DND-41 (cell line): ENCODE results near the gene TBC1D22A.

ENCODE experiments used
- ATAC-seq: fragments of 200-7000 bp; cut with Tn5 transposase; 3 replicates; pipeline ENCODE4 v1.9.1; 2021; ENCODE audit warnings: low read depth; ENCODE audit not compliant: insufficient read depth
- DNase-seq: peaks from one replicate; pipeline ENCODE4 v3.0.0-alpha.2; 2020
- H2AFZ ChIP-seq: 2 replicates; pipeline ENCODE4 v1.6.0; 2012; ENCODE audit warnings: low read depth, low read length
- H3K27ac ChIP-seq: 2 replicates; pipeline ENCODE4 v1.5.1; 2012; ENCODE audit warnings: low read length, inconsistent platforms
- H3K27me3 ChIP-seq: fragments of 200-600 bp; sonication (generic); 2 replicates; pipeline ENCODE4 v1.6.0; 2012; ENCODE audit warnings: low read length, mild to moderate bottlenecking, inconsistent platforms; ENCODE audit not compliant: insufficient read depth, poor library complexity
- H3K36me3 ChIP-seq: 2 replicates; pipeline ENCODE4 v1.5.1; 2012; ENCODE audit warnings: low read length, inconsistent platforms; ENCODE audit not compliant: insufficient read depth
- H3K4me1 ChIP-seq: 2 replicates; pipeline ENCODE4 v1.5.1; 2012; ENCODE audit warnings: mild to moderate bottlenecking, low read length; ENCODE audit not compliant: insufficient read depth
- H3K4me2 ChIP-seq: 2 replicates; pipeline ENCODE4 v1.6.0; 2012; ENCODE audit warnings: mild to moderate bottlenecking, moderate library complexity, low read length, inconsistent platforms; ENCODE audit not compliant: insufficient read depth
- H3K4me3 ChIP-seq, 2 experiments: fragments of 200-600 bp in 1 of 2; shearing (Covaris generic) in 1 of 2; 2 replicates each; pipeline ENCODE4 v1.5.1; 2012 to 2016; ENCODE audit warnings: inconsistent platforms in 2 of 2, low read length in 2 of 2, mild to moderate bottlenecking in 2 of 2, low read depth in 1 of 2, moderate library complexity in 1 of 2
- H3K79me2 ChIP-seq: 2 replicates; pipeline ENCODE4 v1.6.0; 2012; ENCODE audit warnings: low read length, inconsistent platforms; ENCODE audit not compliant: insufficient read depth
- H3K9ac ChIP-seq: 2 replicates; pipeline ENCODE4 v1.6.0; 2012; ENCODE audit warnings: low read depth, mild to moderate bottlenecking, inconsistent platforms, low read length, moderate library complexity
- H3K9me3 ChIP-seq: 2 replicates; pipeline ENCODE4 v1.5.1; 2012; ENCODE audit warnings: low read length, moderate library complexity, mild to moderate bottlenecking, inconsistent platforms; ENCODE audit not compliant: insufficient read depth, severe bottlenecking
- H4K20me1 ChIP-seq: 2 replicates; pipeline ENCODE4 v1.6.0; 2012; ENCODE audit warnings: low read length; ENCODE audit not compliant: insufficient read depth
- CTCF ChIP-seq: IDR thresholded peaks from 2 replicates; pipeline ENCODE4 v1.5.1; 2012; ENCODE audit warnings: borderline replicate concordance, low read length, moderate library complexity, mild to moderate bottlenecking; ENCODE audit not compliant: poor library complexity, severe bottlenecking; ENCODE audit errors: extremely low read depth
- EZH2 ChIP-seq: IDR thresholded peaks from 3 replicates; pipeline ENCODE4 v1.6.1; 2012; ENCODE audit warnings: borderline replicate concordance, low read depth, mild to moderate bottlenecking, moderate library complexity, low read length, inconsistent platforms; ENCODE audit not compliant: severe bottlenecking

Gene TBC1D22A

GRCh38 chr22:47021371-47022074 is 259.1 kb downstream of the TBC1D22A start:
- no peaks in the 10 kb centered on the region for H3K27me3 ChIP-seq
- H3K27ac ChIP-seq = no peak overlapping the region
- no peak for TF ChIP-seq CTCF
- TF ChIP-seq EZH2 = no peak
- no peak overlapping the region for H3K9ac ChIP-seq
- no peaks in the 10 kb centered on the region for H4K20me1 ChIP-seq
- peaks cover 20% of the 10 kb centered on the region for H3K9me3 ChIP-seq
- DNase-seq (no peak), ATAC-seq (no peak)
- H3K4me1 ChIP-seq = no peaks in the 10 kb centered on the region
- H3K4me2 ChIP-seq = no peak overlapping the region
- no peak overlapping the region for H2AFZ ChIP-seq
- H3K79me2 ChIP-seq = no peaks in the 10 kb centered on the region
- H3K4me3 ChIP-seq = no peak overlapping the region
- peaks cover 18% of the 10 kb centered on the region for H3K36me3 ChIP-seq

GRCh38 chr22:47022075-47022473 is 259.6 kb downstream of the TBC1D22A start:
- DNase-seq = no peak
- H3K9ac ChIP-seq = no peak overlapping the region
- no peaks in the 10 kb centered on the region for H3K79me2 ChIP-seq
- TF ChIP-seq EZH2 (no peak), CTCF (no peak)
- no peak overlapping the region for H3K4me2 ChIP-seq
- ATAC-seq = no peak
- no peak overlapping the region for H2AFZ ChIP-seq
- H3K9me3 ChIP-seq = peaks cover 20% of the 10 kb centered on the region
- no peaks in the 10 kb centered on the region for H3K4me1 ChIP-seq
- H3K27me3 ChIP-seq = no peaks in the 10 kb centered on the region
- H4K20me1 ChIP-seq = no peaks in the 10 kb centered on the region
- no peak overlapping the region for H3K27ac ChIP-seq
- H3K36me3 ChIP-seq = peaks cover 14% of the 10 kb centered on the region; the same call in 1 of the 2 replicates
- H3K4me3 ChIP-seq = no peak overlapping the region

- Histone ChIP-seq H3K9me3 (peaks cover 20% of the 10 kb centered on the region), H2AFZ (no peak overlapping the region), H3K4me2 (no peak overlapping the region), H3K27ac (no peak overlapping the region), H3K9ac (no peak overlapping the region), H3K4me3 (no peak overlapping the region), H3K79me2 (no peaks in the 10 kb centered on the region), H3K36me3 (peaks cover 14% of the 10 kb centered on the region; the same call in 1 of the 2 replicates), H3K27me3 (no peaks in the 10 kb centered on the region), H3K4me1 (no peaks in the 10 kb centered on the region), H4K20me1 (no peaks in the 10 kb centered on the region)
- TF ChIP-seq EZH2 = no peak
- TF ChIP-seq CTCF = no peak
- ATAC-seq (no peak), DNase-seq (no peak)
Measured at GRCh38 chr22:47022475-47022874, 260.0 kb downstream of the TBC1D22A start.
